Endothelial cell of umbilical vein (primary cell): Measurements from ENCODE around the gene ENKUR.

ENCODE experiments used
- MYC ChIP-seq: IDR thresholded peaks from one replicate; pipeline ENCODE4 v1.6.1; 2011; ENCODE audit warnings: mild to moderate bottlenecking, low read depth, low read length
- POLR2A ChIP-seq: IDR thresholded peaks from 2 replicates; pipeline ENCODE4 v1.6.1; 2012; ENCODE audit warnings: low read depth, mild to moderate bottlenecking, control low read depth, low read length
- TF ChIP-seq, protein P1 (sequence below), 2 donors: IDR thresholded peaks; 1 replicate in 1 of 2; 2 replicates in 1 of 2; pipeline ENCODE4 v1.5.1; 2011; ENCODE audit warnings: low read length in 2 of 2, mild to moderate bottlenecking in 2 of 2, moderate library complexity in 2 of 2, control low read depth in 1 of 2, inconsistent platforms in 1 of 2, low read depth in 1 of 2; ENCODE audit not compliant: insufficient read depth in 1 of 2; ENCODE audit errors: extremely low read depth in 1 of 2

DNA sequence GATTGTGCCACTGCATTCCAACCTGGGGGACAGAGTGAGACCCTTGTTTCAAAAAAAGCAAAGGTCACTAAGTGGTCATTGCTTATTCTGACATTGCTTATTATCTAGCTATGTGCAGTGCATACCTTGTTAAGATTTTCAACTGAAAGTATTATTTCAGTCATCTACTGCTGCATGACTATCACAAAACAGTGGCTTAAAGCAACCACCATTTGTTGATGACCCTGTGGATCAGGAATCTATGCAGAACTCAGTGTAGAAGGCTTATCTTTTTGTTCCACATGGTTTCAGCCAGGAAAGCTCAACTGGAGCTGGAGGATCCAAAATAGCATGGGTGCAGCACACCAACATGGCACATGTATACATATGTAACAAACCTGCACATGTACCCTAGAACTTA lies 23.6 kb upstream of the ENKUR start:
- TF ChIP-seq MYC (no peak), POLR2A (no peak)
- TF ChIP-seq, protein P1, sequence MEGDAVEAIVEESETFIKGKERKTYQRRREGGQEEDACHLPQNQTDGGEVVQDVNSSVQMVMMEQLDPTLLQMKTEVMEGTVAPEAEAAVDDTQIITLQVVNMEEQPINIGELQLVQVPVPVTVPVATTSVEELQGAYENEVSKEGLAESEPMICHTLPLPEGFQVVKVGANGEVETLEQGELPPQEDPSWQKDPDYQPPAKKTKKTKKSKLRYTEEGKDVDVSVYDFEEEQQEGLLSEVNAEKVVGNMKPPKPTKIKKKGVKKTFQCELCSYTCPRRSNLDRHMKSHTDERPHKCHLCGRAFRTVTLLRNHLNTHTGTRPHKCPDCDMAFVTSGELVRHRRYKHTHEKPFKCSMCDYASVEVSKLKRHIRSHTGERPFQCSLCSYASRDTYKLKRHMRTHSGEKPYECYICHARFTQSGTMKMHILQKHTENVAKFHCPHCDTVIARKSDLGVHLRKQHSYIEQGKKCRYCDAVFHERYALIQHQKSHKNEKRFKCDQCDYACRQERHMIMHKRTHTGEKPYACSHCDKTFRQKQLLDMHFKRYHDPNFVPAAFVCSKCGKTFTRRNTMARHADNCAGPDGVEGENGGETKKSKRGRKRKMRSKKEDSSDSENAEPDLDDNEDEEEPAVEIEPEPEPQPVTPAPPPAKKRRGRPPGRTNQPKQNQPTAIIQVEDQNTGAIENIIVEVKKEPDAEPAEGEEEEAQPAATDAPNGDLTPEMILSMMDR (IDR thresholded peaks at IDR 0.05; ENCODE audit: extremely low read depth in 1 of 2, insufficient read depth in 1 of 2, low read depth in 1 of 2, low read length in 2 of 2), result no peak
